ENCODE measurements around the gene GNB2. TPM values are rescaled to one million over a fixed set of nuclear protein-coding genes. Genes with fewer than 3 reads are reported as not detected.
"Not testable (repeated sequence)": the region's sequence is repeated elsewhere in the genome, so short reads cannot be mapped to it uniquely, and the experiment has no call there.

The GNB2 gene
- total and polyA plus RNA-seq, 8 donors: 151 to 273 (median 200) TPM

DNA sequence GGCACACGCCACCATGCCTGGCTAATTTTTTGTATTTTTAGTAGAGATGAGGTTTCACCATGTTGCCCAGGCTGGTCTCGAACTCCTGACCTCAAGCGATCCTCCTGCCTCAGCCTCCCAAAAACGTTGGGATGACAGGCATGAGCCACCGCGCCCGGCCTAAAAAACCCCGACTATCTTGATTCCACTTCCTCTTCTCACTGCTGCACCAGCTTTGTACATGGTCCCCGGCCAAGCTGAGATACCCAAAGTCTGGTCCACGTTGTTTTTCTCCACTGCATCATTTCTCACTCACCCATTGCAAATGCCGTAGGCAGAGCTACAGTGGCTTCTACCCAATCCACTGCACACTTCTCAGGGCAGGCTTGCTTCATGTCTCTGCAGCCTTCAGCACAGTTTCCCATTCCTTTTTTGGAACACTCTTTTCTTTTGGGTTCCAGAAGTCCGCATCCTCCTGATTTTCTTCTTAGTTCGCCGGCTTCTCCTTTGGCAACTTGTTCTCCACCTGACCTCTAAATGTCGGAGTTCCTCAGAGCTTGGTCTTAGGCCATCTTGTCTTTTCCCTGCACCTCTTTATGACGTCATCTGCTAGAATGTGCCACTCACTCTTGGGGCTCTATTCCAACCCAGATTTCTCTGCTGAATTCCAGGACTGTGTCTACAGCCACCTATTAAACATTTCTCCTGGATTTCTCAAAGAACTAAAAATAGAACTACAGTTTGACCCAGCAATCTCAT lies 6.0 kb upstream of the GNB2 start:
- no peak overlapping the region for H3K4me3 ChIP-seq
- H3K27me3 ChIP-seq: peaks cover 0 to 2% of the 10 kb centered on the region in 2 donors
- no peak for ATAC-seq
- H3K27ac ChIP-seq: no peak overlapping the region
- intact Hi-C loops (cut with DNase I): no loop called here
- DNase-seq: no peak
- peaks cover 0 to 2% of the 10 kb centered on the region in 2 donors for H3K4me1 ChIP-seq
- H3K36me3 ChIP-seq: no peaks in the 10 kb centered on the region
- TF ChIP-seq, protein P1, sequence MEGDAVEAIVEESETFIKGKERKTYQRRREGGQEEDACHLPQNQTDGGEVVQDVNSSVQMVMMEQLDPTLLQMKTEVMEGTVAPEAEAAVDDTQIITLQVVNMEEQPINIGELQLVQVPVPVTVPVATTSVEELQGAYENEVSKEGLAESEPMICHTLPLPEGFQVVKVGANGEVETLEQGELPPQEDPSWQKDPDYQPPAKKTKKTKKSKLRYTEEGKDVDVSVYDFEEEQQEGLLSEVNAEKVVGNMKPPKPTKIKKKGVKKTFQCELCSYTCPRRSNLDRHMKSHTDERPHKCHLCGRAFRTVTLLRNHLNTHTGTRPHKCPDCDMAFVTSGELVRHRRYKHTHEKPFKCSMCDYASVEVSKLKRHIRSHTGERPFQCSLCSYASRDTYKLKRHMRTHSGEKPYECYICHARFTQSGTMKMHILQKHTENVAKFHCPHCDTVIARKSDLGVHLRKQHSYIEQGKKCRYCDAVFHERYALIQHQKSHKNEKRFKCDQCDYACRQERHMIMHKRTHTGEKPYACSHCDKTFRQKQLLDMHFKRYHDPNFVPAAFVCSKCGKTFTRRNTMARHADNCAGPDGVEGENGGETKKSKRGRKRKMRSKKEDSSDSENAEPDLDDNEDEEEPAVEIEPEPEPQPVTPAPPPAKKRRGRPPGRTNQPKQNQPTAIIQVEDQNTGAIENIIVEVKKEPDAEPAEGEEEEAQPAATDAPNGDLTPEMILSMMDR (IDR thresholded peaks at IDR 0.05): no peak
- H3K9me3 ChIP-seq: no peaks in the 10 kb centered on the region

DNA sequence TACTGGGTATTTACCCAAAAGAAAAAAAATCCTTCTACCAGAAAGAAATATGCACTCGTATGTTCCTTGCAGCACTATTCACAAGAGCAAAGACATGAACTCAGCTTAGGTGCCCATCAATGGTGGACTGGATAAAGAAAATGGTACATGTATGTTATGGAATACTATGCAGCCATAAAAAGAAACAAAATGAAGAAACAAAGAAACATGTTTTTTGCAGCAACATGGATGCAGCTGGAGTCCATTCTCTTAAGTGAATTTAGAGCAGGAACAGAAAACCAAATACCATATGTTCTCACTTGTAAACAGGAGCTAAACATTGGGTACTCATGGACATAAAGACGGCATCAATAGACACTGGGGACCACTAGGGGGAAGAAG lies 5.5 kb upstream of the GNB2 start:
- intact Hi-C loops (cut with DNase I): no loop called here
- no peaks in the 10 kb centered on the region for H3K36me3 ChIP-seq
- DNase-seq (no peak), ATAC-seq (no peak)
- H3K27ac ChIP-seq: no peak overlapping the region
- H3K4me3 ChIP-seq: no peak overlapping the region
- no peaks in the 10 kb centered on the region for H3K9me3 ChIP-seq
- no peaks in the 10 kb centered on the region for H3K27me3 ChIP-seq
- H3K4me1 ChIP-seq: peaks cover 0 to 7% of the 10 kb centered on the region in 2 donors
- TF ChIP-seq, protein P1 (IDR thresholded peaks at IDR 0.05): no peak

DNA sequence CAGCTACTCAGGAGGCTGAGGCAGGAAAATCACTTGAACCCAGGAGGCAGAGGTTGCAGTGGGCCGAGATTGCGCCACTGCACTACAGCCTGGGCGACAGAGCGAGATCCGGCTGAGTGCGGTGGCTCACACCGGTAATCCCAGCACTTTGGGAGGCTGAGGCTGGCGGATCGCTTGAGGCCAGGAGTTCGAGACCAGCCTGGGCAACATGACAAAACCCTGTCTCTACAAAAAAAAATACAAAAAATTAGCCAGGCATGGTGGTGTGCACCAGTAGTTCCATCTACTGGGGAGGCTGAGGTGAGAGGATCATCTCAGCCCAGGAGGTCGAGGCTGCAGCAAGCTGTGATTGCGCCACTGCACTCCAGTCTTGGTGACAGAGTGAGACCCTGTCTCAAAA lies 4.4 kb upstream of the GNB2 start:
- ATAC-seq; intact Hi-C loops (cut with DNase I); H3K27me3 ChIP-seq: not testable (repeated sequence)

DNA sequence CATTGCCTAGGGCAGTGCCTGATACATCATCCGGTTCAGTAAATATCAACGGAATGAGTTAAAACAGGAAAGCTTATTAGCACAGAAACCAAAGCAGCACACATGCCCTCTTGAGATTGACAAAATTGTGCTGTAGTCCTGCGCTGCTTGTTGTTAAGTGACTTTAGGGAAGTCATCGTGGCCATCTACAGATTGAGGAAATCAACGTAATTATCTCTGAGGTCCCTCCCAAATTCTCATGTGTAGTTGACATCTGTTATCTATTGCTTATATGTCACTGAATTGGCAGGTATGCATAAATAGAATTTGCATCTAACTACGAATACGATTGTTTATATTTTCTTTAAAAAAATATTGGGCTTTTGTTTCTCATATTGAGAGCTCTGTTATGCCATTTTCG lies 3.5 kb upstream of the GNB2 start:
- intact Hi-C loops (cut with DNase I): no loop called here
- H3K4me1 ChIP-seq: peaks cover 0 to 7% of the 10 kb centered on the region in 2 donors
- no peak for DNase-seq
- TF ChIP-seq, protein P1 (IDR thresholded peaks at IDR 0.05): no peak
- no peaks in the 10 kb centered on the region for H3K9me3 ChIP-seq
- H3K27me3 ChIP-seq: no peaks in the 10 kb centered on the region
- no peak for ATAC-seq
- H3K4me3 ChIP-seq: no peak overlapping the region
- H3K36me3 ChIP-seq: no peaks in the 10 kb centered on the region
- no peak overlapping the region for H3K27ac ChIP-seq

More for the DNA sequence above, 4.4 kb upstream of the GNB2 start:
- not testable (repeated sequence) for H3K4me3 ChIP-seq, H3K27ac ChIP-seq, H3K4me1 ChIP-seq, H3K36me3 ChIP-seq, DNase-seq, H3K9me3 ChIP-seq

DNA sequence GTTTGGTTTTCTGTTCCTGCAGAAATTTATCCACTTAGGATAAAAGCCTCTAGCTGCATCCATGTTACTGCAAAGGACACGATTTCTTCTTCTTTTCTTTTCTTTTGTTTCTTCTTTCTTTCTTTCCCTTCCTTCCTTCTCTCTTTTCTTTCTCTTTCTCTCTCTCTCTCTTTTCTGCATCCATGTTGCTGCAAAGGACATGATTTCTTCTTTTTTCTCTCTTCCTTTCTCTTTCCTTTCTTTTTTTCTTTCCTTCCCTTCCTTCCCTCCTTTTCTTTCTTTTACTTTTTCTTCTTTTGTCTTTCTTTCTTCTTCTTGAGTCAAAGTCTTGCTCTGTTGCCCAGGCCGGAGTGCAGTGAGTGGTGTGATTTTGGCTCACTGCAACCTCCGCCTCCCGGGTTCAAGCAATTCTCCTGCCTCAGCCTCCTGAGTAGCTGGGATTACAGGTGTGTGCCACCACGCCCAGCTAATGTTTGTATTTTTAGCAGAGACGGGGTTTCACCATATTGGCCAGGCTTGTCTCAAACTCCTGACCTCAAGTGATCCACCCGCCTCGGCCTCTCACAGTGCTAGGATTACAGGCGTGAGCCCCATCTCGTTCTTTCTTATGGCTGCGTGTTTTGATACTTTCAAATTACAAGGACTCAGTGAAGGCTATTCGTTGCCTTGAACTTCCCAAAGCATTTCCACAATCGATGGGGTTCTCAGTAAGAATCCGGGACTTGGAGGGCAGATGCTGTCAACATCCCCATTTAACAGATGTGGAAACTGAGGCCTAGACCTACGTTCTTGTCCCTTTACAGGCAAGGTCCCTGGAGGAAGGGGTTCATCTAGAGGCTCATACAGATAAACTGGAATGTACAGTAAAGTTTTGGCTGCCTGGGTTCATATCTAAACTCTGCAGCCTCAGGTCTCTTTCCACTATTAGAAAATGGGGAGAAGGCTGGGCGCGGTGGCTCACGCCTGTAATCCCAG lies 1.9 kb upstream of the GNB2 start:
- H3K36me3 ChIP-seq: peaks cover 0 to 4% of the 10 kb centered on the region in 2 donors
- no peaks in the 10 kb centered on the region for H3K9me3 ChIP-seq
- no peak for ATAC-seq
- no peak overlapping the region for H3K27ac ChIP-seq
- TF ChIP-seq, protein P1 (IDR thresholded peaks at IDR 0.05): no peak
- DNase-seq: no peak
- H3K27me3 ChIP-seq: no peaks in the 10 kb centered on the region
- H3K4me3 ChIP-seq: no peak overlapping the region
- intact Hi-C loops (cut with DNase I): no loop called here
- H3K4me1 ChIP-seq: peaks cover 5 to 16% of the 10 kb centered on the region in 2 donors

All from left lung (tissue), 10 donors.